Measurements from ENCODE around the gene OR56B4.

OR56B4 gene

GRCh38 chr11:6077723-6078122, 29.8 kb upstream of the OR56B4 start:
- Histone ChIP-seq H3K27ac (replicated peaks) (no peak overlapping the region), H3K27me3 (ENCODE audit: insufficient read depth, poor library complexity, severe bottlenecking) (no peaks in the 10 kb centered on the region), H3K4me3 (replicated peaks; ENCODE audit: insufficient read depth, low read length) (no peak overlapping the region)
- no peak for DNase-seq (ENCODE audit: low read depth in 1 of 2, low spot score in 1 of 2)
- TF ChIP-seq POLR2AphosphoS5 (IDR thresholded peaks at IDR 0.05; ENCODE audit: low read depth) (no peak), REST (IDR thresholded peaks at IDR 0.05; ENCODE audit: insufficient replicate concordance, low read depth) (no peak), SPI1 (IDR thresholded peaks at IDR 0.05; ENCODE audit: borderline replicate concordance, low read depth) (no peak)

DNA sequence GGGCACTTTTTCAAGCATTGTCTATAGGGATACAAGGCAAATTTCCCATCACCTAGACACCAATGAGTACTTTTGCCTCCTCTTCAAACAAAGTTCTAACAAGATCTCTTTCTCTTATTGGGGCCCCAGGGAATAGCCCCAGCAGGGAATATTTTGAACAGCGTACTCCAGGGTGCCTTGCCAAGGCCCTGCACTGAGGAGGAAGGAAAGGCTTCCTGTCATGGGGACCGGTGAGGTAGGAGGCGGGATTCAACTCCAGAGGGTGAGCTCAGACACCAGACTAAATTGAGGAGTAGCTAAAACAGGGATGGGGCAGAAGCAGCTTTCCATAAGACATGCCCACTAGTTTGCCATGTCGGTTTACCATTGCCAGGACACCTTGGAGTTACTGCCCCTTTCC, 28.0 kb upstream of the OR56B4 start:
- TF ChIP-seq CTCF (IDR thresholded peaks at IDR 0.05; ENCODE audit: insufficient read depth, low read length): no peak
- TF ChIP-seq GABPA (IDR thresholded peaks at IDR 0.05; ENCODE audit: low read depth): no peak
- no peak for TF ChIP-seq POLR2AphosphoS5 (IDR thresholded peaks at IDR 0.05; ENCODE audit: low read depth)
- no peak for TF ChIP-seq SPI1 (IDR thresholded peaks at IDR 0.05; ENCODE audit: borderline replicate concordance, low read depth)
- TF ChIP-seq REST (IDR thresholded peaks at IDR 0.05; ENCODE audit: insufficient replicate concordance, low read depth): no peak
- H3K4me3 ChIP-seq (replicated peaks; ENCODE audit: insufficient read depth, low read length): no peak overlapping the region

GRCh38 chr11:6083129-6083528, 24.4 kb upstream of the OR56B4 start:
- no peak for TF ChIP-seq CTCF (IDR thresholded peaks at IDR 0.05; ENCODE audit: insufficient read depth, low read length)
- no peak for TF ChIP-seq POLR2AphosphoS5 (IDR thresholded peaks at IDR 0.05; ENCODE audit: low read depth)
- TF ChIP-seq SPI1 (IDR thresholded peaks at IDR 0.05; ENCODE audit: borderline replicate concordance, low read depth): no peak
- no peak for TF ChIP-seq GABPA (IDR thresholded peaks at IDR 0.05; ENCODE audit: low read depth)
- no peak for TF ChIP-seq REST (IDR thresholded peaks at IDR 0.05; ENCODE audit: insufficient replicate concordance, low read depth)
- no peak overlapping the region for H3K4me3 ChIP-seq (replicated peaks; ENCODE audit: insufficient read depth, low read length)
- H3K27ac ChIP-seq (replicated peaks): no peak overlapping the region
- H3K27me3 ChIP-seq (ENCODE audit: insufficient read depth, poor library complexity, severe bottlenecking): no peaks in the 10 kb centered on the region
- DNase-seq (ENCODE audit: low read depth in 1 of 2, low spot score in 1 of 2): no peak

More for the DNA sequence above, 28.0 kb upstream of the OR56B4 start:
- Histone ChIP-seq H3K27ac (replicated peaks) (no peak overlapping the region), H3K27me3 (ENCODE audit: insufficient read depth, poor library complexity, severe bottlenecking) (no peaks in the 10 kb centered on the region)
- DNase-seq (ENCODE audit: low read depth in 1 of 2, low spot score in 1 of 2): no peak
